CD14-positive monocyte (primary cell): ENCODE measurements around the gene EYS. TPM values are rescaled to one million over a fixed set of nuclear protein-coding genes. Genes with fewer than 3 reads are reported as not detected.

Experiments used
- DNase-seq, 3 donors: peaks; one replicate each; pipeline ENCODE4 v3.0.0-alpha.2; 2011 to 2022
- H2AFZ ChIP-seq: 2 replicates; pipeline ENCODE4 v1.6.0; 2012; ENCODE audit warnings: mild to moderate bottlenecking, low read depth, low read length, inconsistent platforms; ENCODE audit not compliant: insufficient read depth, poor library complexity, severe bottlenecking
- H3K27ac ChIP-seq, 2 donors: 1 replicate in 1 of 2; 2 replicates in 1 of 2; pipeline ENCODE4 v1.5.1; 2012 to 2013; ENCODE audit warnings: low read length in 2 of 2, control low read depth in 1 of 2, inconsistent platforms in 1 of 2, low read depth in 1 of 2, mild to moderate bottlenecking in 1 of 2
- H3K27me3 ChIP-seq, 2 donors: one replicate each; pipeline versions ENCODE4 v1.6.0 to v1.6.1; 2011 to 2013; ENCODE audit warnings: low read length in 2 of 2; ENCODE audit not compliant: control insufficient read depth in 2 of 2, insufficient read depth in 2 of 2
- H3K36me3 ChIP-seq, 2 donors: replicated peaks in 1 of 2; 1 replicate in 1 of 2; 2 replicates in 1 of 2; pipeline versions ENCODE4 v1.5.1 to v1.6.1; 2012 to 2013; ENCODE audit warnings: low read length in 2 of 2, control low read depth in 1 of 2, inconsistent platforms in 1 of 2, mild to moderate bottlenecking in 1 of 2; ENCODE audit not compliant: insufficient read depth in 2 of 2, control insufficient read depth in 1 of 2
- H3K4me1 ChIP-seq, 2 donors: 1 replicate in 1 of 2; 2 replicates in 1 of 2; pipeline versions ENCODE4 v1.5.1 to v1.6.1; 2012 to 2013; ENCODE audit warnings: low read length in 2 of 2, control low read depth in 1 of 2, inconsistent platforms in 1 of 2, mild to moderate bottlenecking in 1 of 2, moderate library complexity in 1 of 2; ENCODE audit not compliant: insufficient read depth in 2 of 2, control insufficient read depth in 1 of 2
- H3K4me2 ChIP-seq: replicated peaks from 2 replicates; pipeline ENCODE3; 2012; ENCODE audit warnings: low read length, moderate library complexity, mild to moderate bottlenecking; ENCODE audit not compliant: poor library complexity, severe bottlenecking; ENCODE audit errors: extremely low read depth
- H3K4me3 ChIP-seq, 3 experiments: fragments of 200-600 bp in 1 of 3; sonication (generic) in 1 of 3; replicated peaks in 1 of 3; 1 replicate in 2 of 3; 2 replicates in 1 of 3; pipeline ENCODE4 v1.5.1; 2011 to 2013; ENCODE audit warnings: low read length in 3 of 3, mild to moderate bottlenecking in 3 of 3, control low read depth in 2 of 3, low read depth in 2 of 3, inconsistent platforms in 1 of 3, moderate library complexity in 1 of 3
- H3K79me2 ChIP-seq: 2 replicates; pipeline ENCODE4 v1.6.0; 2012; ENCODE audit warnings: mild to moderate bottlenecking, control low read depth, inconsistent platforms, low read length, moderate library complexity; ENCODE audit not compliant: insufficient read depth
- H3K9ac ChIP-seq: 2 replicates; pipeline ENCODE4 v1.6.0; 2017; ENCODE audit warnings: low read length, mild to moderate bottlenecking; ENCODE audit not compliant: insufficient read depth, poor library complexity, severe bottlenecking
- H3K9me3 ChIP-seq, 2 donors: replicated peaks in 1 of 2; 1 replicate in 1 of 2; 2 replicates in 1 of 2; pipeline versions ENCODE4 v1.5.1 to v1.6.1; 2012 to 2013; ENCODE audit warnings: low read length in 2 of 2, control low read depth in 1 of 2; ENCODE audit not compliant: control insufficient read depth in 1 of 2, insufficient read depth in 1 of 2
- H4K20me1 ChIP-seq: 2 replicates; pipeline ENCODE4 v1.6.0; 2012; ENCODE audit warnings: mild to moderate bottlenecking, low read length, control low read depth, moderate library complexity; ENCODE audit not compliant: insufficient read depth
- H3K27ac Mint-ChIP-seq, 7 donors: one replicate each; pipeline ENCODE4 v1.8.0; 2020; ENCODE audit warnings: mild to moderate bottlenecking in 7 of 7, mixed read lengths in 7 of 7, moderate library complexity in 6 of 7, inconsistent platforms in 2 of 7
- H3K27me3 Mint-ChIP-seq, 3 donors: one replicate each; pipeline ENCODE4 v1.8.0; 2021 to 2022; ENCODE audit warnings: low read depth in 3 of 3, mild to moderate bottlenecking in 3 of 3, mixed read lengths in 3 of 3, moderate library complexity in 3 of 3, inconsistent platforms in 1 of 3
- H3K36me3 Mint-ChIP-seq, 2 donors: one replicate each; pipeline ENCODE4 v1.8.0; 2020; ENCODE audit warnings: mixed read lengths in 2 of 2, inconsistent platforms in 1 of 2, mild to moderate bottlenecking in 1 of 2
- H3K4me1 Mint-ChIP-seq: one replicate; pipeline ENCODE4 v1.8.0; 2020; ENCODE audit warnings: mild to moderate bottlenecking, mixed read lengths
- H3K4me3 Mint-ChIP-seq, 2 donors: one replicate each; pipeline ENCODE4 v1.8.0; 2020; ENCODE audit warnings: mild to moderate bottlenecking in 2 of 2, mixed read lengths in 2 of 2, moderate library complexity in 1 of 2
- H3K9me3 Mint-ChIP-seq, 7 donors: one replicate each; pipeline ENCODE4 v1.8.0; 2020 to 2022; ENCODE audit warnings: mixed read lengths in 7 of 7, mild to moderate bottlenecking in 6 of 7, moderate library complexity in 6 of 7, inconsistent platforms in 2 of 7
- WGBS: methylation state at CpG from one replicate; pipeline ENCODE4 v1.1.5; 2013; ENCODE audit warnings: missing lambda C conversion rate; ENCODE audit not compliant: insufficient coverage; 5-methylcytosine and 5-hydroxymethylcytosine counted together
- intact Hi-C, 2 donors: fragments of 100-400 bp; cut with micrococcal nuclease; formaldehyde crosslinking; loops; one replicate each; pipeline versions ENCODE4 v1.15.0 to v1.15.1; 2023
- polyA plus RNA-seq, 3 donors: library from polyadenylated mRNA; depleted of rRNA in 1 of 3; unstranded in 2 of 3; stranded (reverse) in 1 of 3; fragments of 300-500 nt in 2 of 3; fragments of >200 nt in 1 of 3; fragmentation: Illumina TruSeq in 2 of 3; gene quantifications; 1 replicate in 2 of 3; 2 replicates in 1 of 3; pipeline ENCODE4 v1.2.3, GENCODE V29; 2012 to 2021
- TF ChIP-seq, protein P1 (sequence below): fragments of 200-600 bp; IDR thresholded peaks from one replicate; pipeline ENCODE4 v1.8.0; 2022; ENCODE audit warnings: antibody characterized with exemption, mild to moderate bottlenecking

EYS gene
- polyA plus RNA-seq, 3 donors = 0.01 to 0.03 TPM; not detected in 1

DNA sequence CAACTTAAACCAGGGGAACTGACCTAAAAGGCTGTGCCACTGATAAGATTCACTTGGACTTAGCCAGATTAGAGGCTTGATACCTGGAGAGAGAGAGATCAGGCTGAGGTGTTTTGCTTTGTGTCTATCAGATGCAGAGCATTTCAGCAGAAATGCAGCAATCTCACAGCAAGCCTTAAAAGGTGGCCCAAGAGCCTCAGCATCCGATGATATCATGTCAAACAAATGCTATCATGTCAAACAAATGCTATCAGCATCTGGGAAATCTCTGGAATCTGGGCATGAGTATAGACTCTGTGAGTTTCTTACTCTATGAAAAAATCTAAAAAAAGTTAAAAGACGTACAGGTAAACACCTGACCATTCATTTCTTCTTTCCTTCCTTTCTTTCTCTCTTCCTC lies 718.9 kb downstream of the EYS start:
- no peak overlapping the region for H3K4me3 Mint-ChIP-seq
- Histone ChIP-seq H3K4me2 (no peak overlapping the region), H3K36me3 (no peaks in the 10 kb centered on the region), H3K27ac (no peak overlapping the region), H3K4me3 (no peak overlapping the region), H4K20me1 (no peaks in the 10 kb centered on the region), H3K27me3 (no peaks in the 10 kb centered on the region), H3K9me3 (no peaks in the 10 kb centered on the region), H3K79me2 (no peaks in the 10 kb centered on the region), H2AFZ (no peak overlapping the region), H3K4me1 (no peaks in the 10 kb centered on the region), H3K9ac (no peak overlapping the region)
- no peaks in the 10 kb centered on the region for H3K4me1 Mint-ChIP-seq
- 80% methylated on average over 1 of the region's 2 CpGs for WGBS
- no peaks in the 10 kb centered on the region for H3K36me3 Mint-ChIP-seq
- intact Hi-C loops = no loop called here
- H3K27ac Mint-ChIP-seq = no peak overlapping the region
- H3K27me3 Mint-ChIP-seq = no peaks in the 10 kb centered on the region
- TF ChIP-seq, protein P1, sequence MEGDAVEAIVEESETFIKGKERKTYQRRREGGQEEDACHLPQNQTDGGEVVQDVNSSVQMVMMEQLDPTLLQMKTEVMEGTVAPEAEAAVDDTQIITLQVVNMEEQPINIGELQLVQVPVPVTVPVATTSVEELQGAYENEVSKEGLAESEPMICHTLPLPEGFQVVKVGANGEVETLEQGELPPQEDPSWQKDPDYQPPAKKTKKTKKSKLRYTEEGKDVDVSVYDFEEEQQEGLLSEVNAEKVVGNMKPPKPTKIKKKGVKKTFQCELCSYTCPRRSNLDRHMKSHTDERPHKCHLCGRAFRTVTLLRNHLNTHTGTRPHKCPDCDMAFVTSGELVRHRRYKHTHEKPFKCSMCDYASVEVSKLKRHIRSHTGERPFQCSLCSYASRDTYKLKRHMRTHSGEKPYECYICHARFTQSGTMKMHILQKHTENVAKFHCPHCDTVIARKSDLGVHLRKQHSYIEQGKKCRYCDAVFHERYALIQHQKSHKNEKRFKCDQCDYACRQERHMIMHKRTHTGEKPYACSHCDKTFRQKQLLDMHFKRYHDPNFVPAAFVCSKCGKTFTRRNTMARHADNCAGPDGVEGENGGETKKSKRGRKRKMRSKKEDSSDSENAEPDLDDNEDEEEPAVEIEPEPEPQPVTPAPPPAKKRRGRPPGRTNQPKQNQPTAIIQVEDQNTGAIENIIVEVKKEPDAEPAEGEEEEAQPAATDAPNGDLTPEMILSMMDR = no peak
- peaks cover 0 to 4% (median 0%) of the 10 kb centered on the region in 7 donors for H3K9me3 Mint-ChIP-seq
- no peak for DNase-seq

DNA sequence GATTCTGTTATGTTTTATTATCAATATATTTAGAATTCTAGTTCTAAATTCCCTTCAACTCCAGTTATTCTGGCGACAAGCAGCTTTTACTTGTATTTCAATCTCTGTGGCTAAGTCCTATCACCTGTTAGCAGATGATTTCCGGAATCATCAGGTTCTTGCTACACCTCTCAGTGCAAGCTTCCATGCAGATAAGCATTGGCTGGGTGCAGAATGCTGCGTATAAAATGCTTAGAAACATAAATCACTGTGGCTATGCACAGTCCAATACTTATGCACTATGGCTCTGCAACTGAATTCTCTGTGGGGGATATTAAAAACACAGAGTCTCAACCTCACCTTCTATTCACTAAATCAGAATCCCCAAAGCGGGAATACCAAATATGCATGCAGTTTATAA lies 720.0 kb downstream of the EYS start:
- Histone ChIP-seq H3K4me3 (no peak overlapping the region), H3K9me3 (no peaks in the 10 kb centered on the region), H3K4me1 (no peaks in the 10 kb centered on the region), H3K27ac (no peak overlapping the region), H2AFZ (no peak overlapping the region), H3K9ac (no peak overlapping the region), H3K79me2 (no peaks in the 10 kb centered on the region), H3K27me3 (no peaks in the 10 kb centered on the region), H4K20me1 (no peaks in the 10 kb centered on the region), H3K4me2 (no peak overlapping the region), H3K36me3 (no peaks in the 10 kb centered on the region)
- Mint-ChIP-seq H3K27ac (no peak overlapping the region), H3K27me3 (no peaks in the 10 kb centered on the region), H3K4me3 (no peak overlapping the region), H3K36me3 (no peaks in the 10 kb centered on the region), H3K4me1 (no peaks in the 10 kb centered on the region), H3K9me3 (peaks cover 0 to 1% (median 0%) of the 10 kb centered on the region in 7 donors)
- TF ChIP-seq, protein P1 = no peak
- 100% methylated on average over 1 of the region's 4 CpGs for WGBS
- intact Hi-C loops = no loop called here
- no peak for DNase-seq
